ENCODE measurements around the gene LSM14A.

GRCh38 chr19:34214040-34214439 lies 41.7 kb downstream of the LSM14A start:
- TF ChIP-seq CTCF (conservative IDR thresholded peaks at IDR 0.05 in 1 of 2, IDR thresholded peaks at IDR 0.05 in 1 of 2; ENCODE audit: low read depth in 1 of 2, low read length in 2 of 2), result no peak
- TF ChIP-seq EZH2 (IDR thresholded peaks at IDR 0.05; ENCODE audit: low read length, missing control alignments), result no peak
